Renal cortical epithelial cell (primary cell): ENCODE data around the gene FNDC11. TPM values are rescaled to one million over a fixed set of nuclear protein-coding genes. Genes with fewer than 3 reads are reported as not detected.

Experiments used
- DNase-seq: peaks from one replicate; pipeline ENCODE4 v3.0.0-alpha.2; 2011; ENCODE audit warnings: low read depth
- total RNA-seq: library from RNA; depleted of rRNA; stranded (reverse); fragments of >200 nt; gene quantifications from 2 replicates; pipeline ENCODE4 v1.2.3, GENCODE V29; 2014

FNDC11 gene
- total RNA-seq, 1 donor from 2014 or later, result 0.85 TPM

DNA sequence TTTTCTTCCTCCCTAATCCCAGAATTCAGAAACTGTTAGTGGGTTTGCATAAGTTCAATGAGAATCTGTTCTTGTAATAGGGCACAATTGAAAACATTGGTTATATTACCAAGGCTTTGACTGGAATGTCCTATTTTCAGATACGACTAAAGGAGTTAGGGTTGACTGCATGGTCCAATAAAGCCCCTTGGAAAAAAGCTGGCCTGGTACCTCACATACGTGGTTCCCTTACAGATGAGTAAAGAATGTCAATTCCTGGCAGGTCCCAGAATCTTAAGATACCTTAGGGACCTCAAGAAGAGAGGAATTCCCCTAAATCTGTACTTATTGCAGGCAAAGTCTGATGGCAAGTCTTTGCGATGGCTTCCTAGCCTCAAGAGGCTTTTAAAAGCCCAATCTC, 28.8 kb upstream of the FNDC11 start:
- DNase-seq, result no peak

GRCh38 chr20:63525971-63526370, 28.0 kb upstream of the FNDC11 start:
- no peak for DNase-seq

DNA sequence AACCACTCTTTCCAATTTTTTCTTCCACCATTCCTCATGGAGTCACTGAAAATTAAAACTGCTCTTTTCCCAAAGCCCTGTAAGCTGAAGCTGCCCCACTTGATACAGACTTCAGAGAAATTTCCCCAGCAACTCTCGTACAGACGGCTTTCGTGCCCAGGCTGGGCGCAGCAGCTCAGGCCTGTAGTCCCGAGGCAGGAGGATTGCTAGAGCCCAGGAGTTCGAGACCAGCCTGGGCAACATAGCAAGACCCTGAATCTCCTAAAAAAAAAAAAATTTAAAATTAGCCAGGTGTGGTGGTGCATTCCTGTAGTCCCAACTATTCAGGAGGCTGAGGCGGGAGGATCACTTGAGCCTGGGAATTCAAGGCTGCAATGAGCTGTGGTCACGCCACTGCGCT, 26.8 kb upstream of the FNDC11 start:
- no peak for DNase-seq

GRCh38 chr20:63529180-63529860, 24.6 kb upstream of the FNDC11 start:
- DNase-seq, result no peak

GRCh38 chr20:63529861-63530787, 23.8 kb upstream of the FNDC11 start:
- no peak for DNase-seq

DNA sequence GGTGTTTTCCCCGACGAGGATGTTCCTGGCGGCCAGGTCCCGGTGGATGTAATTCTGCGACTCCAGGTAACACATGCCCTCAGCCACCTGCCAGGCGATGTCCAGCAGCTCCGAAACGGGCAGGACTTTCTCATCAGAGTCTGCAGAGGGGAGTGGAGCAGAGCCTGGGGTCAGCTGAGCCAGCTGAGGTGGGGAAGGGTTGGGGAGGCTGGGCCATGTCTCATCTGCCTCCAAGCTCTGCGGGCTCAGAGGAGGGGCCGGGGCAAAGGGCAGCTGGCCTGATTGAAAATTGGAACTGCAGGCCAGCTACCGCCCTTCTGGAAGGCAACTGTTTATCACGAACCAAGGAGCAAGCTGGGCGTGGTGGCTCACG, 23.2 kb upstream of the FNDC11 start:
- DNase-seq, result no peak

DNA sequence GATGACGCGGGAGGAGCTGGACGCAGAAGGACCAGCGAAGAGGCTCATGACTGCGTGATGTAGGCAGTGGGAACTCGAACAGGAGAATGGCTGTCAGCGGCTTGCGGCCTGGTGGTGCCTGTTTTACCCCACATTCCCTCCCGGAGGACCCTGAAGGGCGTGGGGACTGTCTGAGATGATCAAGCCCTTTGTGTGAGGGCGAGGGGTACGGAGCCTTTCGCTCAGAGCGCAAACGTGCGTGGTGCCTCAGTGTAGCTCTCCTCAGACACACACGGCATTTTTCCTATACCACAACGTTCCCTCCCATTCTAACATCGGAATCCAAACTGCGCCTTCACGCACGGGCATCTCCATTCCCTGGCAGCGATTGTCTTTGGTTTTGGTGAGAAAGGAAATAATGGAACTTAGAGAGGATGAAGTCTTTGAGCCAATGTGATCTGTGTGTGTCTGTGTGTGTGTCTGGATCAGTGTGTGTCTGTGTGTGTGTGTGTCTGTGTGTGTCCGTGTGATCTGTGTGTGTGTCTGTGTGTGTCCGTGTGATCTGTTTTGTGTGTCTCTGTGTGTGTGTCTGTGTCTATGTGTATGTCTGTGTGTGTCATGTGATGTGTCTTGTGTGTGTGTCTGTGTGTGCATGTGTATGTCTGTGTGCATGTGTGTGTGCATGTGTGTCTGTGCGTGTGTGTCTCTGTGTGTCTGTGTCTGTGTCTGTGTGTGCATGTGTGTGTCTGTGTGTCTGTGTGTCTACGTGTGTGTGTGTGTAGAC, 22.1 kb upstream of the FNDC11 start:
- DNase-seq, result no peak

DNA sequence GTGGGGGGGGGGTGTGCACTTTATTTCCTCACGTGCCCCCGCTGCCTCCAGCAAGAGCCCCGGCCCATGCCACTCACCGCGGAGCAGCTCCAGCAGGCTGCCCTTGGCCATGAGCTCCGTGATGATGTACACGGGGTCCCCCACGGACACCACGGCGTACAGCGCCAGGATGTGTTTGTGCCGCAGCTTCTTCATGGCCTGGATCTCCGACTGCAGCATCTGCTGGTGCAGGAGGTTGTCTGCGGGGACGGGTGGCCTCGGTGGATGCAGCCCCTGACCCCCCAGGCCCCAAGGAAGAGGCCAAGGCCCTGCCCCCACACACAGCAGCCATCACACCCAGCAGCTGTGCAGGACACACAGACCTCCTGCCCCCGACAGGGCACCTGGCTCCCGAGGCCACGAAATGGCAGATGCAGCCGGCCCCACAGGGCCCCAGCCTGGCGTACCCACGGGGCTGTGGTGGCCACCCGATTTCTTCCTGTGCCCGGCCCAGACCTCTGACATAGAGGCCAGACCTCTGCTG, 21.4 kb upstream of the FNDC11 start:
- no peak for DNase-seq

- DNase-seq, result no peak
Measured at GRCh38 chr20:63533388-63533787, 20.6 kb upstream of the FNDC11 start.

DNA sequence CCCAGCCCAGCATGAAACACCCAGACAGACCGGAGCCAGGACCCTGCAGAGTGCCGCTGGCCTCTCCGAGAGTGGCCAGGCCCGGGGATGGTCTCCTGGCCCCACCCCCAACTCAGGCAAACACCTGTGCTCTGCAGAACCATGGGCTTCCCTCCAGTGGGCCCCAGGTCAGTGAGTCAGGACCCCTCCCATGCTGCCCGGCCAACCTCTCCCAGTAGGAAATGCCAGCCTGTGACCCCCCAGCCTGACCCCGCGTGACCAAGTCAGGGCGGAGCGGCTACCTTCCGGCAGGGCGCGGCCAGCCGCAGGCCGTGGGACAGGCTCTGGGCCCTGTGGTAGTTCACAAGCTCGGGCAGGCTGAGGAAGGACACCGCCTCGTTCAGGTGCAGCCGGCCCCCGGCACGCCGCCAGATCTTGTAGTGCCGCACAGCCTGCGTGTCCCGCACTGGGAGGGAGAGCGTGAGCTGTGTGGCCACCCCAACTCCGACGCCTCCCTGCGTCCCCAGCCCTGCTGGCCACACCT, 20.0 kb upstream of the FNDC11 start:
- no peak for DNase-seq

GRCh38 chr20:63534427-63534830, 19.5 kb upstream of the FNDC11 start:
- no peak for DNase-seq

DNA sequence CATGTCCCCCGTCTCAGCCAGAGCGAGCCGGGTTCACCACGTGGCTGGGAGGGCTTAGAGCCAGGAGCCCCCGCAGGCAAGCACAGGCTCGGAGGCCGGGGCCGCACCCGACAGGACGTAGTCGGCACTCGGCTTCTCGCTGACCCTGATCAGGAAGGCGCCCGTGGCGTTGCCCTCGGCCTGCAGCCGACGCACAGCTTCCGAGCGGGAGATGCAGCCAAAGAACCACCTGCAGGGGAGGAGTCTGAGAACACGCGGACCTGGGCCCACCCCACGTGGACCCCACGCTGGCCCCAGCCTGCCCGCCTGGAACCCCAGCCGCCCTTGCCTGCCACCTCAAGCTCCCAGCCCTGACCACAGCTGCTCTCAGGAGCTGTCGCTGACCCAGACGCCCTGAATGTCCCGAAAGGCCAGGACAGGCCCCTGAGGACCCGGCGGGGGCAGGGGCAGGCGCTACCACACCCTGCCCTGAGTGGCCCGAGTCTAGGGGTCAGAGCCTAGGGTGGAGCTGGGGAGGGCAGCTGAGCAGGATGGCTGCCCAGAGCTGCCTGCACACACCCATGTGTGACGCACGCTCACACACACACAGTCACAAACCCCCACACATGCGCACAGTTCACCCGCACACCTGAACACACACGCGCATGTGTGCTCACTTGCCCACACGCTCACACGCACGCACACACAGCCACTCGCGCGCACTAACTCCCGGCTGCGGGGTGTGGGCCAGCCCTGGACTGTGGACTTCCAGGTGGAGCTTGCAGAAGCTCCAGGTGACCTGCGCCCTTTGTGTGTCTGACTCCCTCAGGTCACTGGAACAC, 18.9 kb upstream of the FNDC11 start:
- DNase-seq, result no peak

GRCh38 chr20:63536241-63536977, 17.6 kb upstream of the FNDC11 start:
- no peak for DNase-seq

- no peak for DNase-seq
Measured at GRCh38 chr20:63536997-63537524, 16.9 kb upstream of the FNDC11 start, which contains the start of gene PTK6. TSS of gene PTK6 (minus strand) at chr20:63537376. CDS start at chr20:63537314, 62 bp downstream.

GRCh38 chr20:63537525-63538203, 16.3 kb upstream of the FNDC11 start:
- DNase-seq, result peak; percentile 83

GRCh38 chr20:63538204-63539091, 15.5 kb upstream of the FNDC11 start:
- DNase-seq, result no peak

GRCh38 chr20:63539092-63539430, 14.9 kb upstream of the FNDC11 start:
- no peak for DNase-seq
